GM19468 (cell line): ENCODE results near the gene CELF6.
"Not testable (repeated sequence)": the region's sequence is repeated elsewhere in the genome, so short reads cannot be mapped to it uniquely, and the experiment has no call there.

Experiments
- ATAC-seq: cut with Tn5 transposase; IDR thresholded peaks from one replicate; pipeline ENCODE4 v1.9.1; 2021; ENCODE audit warnings: mild to moderate bottlenecking, moderate library complexity, moderate number of reproducible peaks; ENCODE audit not compliant: unreplicated experiment; ENCODE audit errors: extremely low read depth

CELF6 gene

DNA sequence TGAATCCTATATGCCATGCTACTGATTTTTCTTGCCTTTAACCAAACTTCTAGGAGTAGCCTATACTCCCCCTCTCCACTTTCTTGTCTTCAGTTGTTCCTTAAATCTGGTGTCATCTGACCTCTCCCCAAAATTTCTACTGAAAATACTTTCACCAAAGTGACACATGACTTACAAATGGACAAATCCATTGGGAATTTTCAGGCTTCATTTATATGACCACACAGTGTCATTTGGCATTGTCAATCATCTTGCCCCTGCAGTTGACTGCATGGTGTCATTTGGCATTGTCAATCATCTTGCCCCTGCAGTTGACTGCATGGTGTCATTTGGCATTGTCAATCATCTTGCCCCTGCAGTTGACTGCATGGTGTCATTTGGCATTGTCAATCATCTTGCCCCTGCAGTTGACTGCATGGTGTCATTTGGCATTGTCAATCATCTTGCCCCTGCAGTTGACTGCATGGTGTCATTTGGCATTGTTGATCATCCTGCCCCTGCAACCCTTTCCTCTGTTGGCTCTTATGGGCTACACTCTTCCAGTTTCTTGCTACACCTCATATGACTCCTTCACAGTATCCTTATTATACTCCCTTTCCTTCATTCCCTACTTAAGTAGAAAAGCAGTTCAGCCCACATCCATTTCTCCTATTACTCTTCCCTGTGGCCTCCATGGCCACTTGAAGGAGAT, 44.2 kb downstream of the CELF6 start:
- ATAC-seq = not testable (repeated sequence)

DNA sequence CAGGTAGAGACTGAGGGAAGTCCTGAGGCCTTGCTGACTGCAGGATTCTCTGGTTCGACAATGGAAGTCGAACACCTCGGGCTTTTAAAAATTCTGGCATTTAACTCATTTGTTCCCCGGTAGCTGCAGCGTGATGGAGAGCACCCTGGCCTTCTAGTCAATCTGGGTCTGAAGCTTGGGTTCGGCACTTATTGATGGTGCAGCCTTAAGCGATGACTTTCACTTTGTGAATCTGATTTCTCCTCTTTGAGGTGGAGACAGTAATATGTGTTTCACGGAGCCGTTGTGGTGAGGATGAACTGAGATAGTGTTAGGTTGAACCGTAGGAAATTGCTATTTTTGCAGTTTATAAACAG, 47.0 kb downstream of the CELF6 start:
- no peak for ATAC-seq

- ATAC-seq = peak; percentile 88
Measured at GRCh38 chr15:72272213-72272996, 47.6 kb downstream of the CELF6 start, which contains the start of gene PARP6. Gene PARP6, minus strand, starts transcription at chr15:72272554. Its CDS starts 5,077 bp downstream, at chr15:72267477.

GRCh38 chr15:72271895-72272212, 48.1 kb downstream of the CELF6 start:
- no peak for ATAC-seq

- ATAC-seq = no peak
Measured at GRCh38 chr15:72271221-72271620, 48.7 kb downstream of the CELF6 start.

DNA sequence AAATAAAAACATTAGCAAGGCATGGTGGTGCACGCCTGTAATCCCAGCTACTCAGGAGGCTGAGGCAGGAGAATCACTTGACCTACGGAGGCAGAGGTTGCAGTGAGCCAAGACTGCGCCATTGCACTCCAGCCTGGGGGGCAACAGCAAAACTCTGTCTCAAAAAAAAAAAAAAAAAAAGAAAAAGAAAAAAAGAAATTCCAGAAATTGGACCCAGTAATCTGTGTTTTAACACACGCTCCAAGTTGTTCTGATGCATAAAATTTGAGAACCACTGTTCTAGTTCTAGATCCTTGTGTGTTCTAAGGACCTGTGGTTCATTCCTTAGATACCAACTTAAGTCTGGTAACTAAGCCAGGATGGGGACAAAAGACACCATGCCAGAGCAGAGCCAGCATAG, 50.2 kb downstream of the CELF6 start:
- no peak for ATAC-seq

DNA sequence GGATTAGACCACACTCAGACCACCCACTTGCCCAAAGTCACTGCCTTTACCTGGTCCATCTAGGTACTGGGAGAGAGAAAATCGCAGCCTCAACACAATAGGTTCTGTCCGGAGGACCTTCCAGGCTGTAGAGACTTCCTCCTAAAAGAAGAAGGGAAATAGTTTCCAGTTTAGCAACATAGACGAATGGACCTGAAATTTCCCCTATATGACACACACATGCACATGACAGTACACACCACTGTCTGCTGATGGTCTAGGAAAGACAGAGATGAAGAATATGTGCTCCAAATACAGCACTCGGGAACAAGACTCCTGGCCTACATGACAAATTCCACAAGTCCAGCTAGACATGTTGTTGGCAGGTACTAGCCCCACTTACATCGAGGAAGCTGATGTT, 54.9 kb downstream of the CELF6 start:
- no peak for ATAC-seq

- no peak for ATAC-seq
Measured at GRCh38 chr15:72252663-72253299, 67.2 kb downstream of the CELF6 start.

GRCh38 chr15:72249142-72249810, 70.7 kb downstream of the CELF6 start:
- no peak for ATAC-seq

DNA sequence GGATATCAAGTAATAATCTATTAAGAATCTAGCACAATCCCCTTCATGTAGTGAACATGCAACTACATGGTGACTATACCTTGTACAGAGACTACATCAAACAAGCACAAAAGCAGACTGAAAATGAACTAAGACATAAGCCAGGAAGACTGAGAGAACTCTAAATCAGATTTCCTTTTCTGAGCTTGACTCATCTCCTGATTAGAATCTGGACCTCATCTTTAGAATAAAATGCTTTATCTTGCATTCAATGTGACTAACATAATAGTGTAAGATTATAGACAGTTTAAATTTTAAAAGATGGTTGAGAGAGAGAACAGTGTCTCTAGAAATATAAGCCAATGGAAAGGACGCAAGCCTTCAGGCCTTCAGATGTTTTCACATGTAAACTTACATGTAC, 71.4 kb downstream of the CELF6 start:
- no peak for ATAC-seq

- ATAC-seq = no peak
Measured at GRCh38 chr15:72242775-72243370, 77.1 kb downstream of the CELF6 start.

- ATAC-seq = no peak
Measured at GRCh38 chr15:72239652-72240051, 80.3 kb downstream of the CELF6 start.

DNA sequence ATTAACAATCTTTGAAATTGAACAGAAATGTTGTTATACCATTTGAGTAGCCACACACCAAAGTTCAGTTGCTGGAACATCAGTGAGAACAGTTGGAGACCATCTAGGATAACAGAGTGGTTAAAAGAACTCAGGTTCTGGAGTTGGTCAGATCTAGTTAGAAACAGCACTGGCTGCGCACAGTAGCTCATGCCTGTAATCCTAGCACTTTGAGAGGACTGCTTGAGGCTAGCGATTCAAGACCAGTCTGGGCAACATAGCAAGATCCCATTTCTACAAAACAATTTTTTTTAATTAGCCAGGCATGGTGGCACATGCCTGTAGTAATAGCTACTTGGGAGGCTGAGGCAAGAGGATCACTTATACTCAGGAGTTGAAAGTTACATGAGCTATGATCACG, 81.4 kb downstream of the CELF6 start:
- ATAC-seq = no peak

- ATAC-seq = no peak
Measured at GRCh38 chr15:72237853-72238224, 82.1 kb downstream of the CELF6 start.

GRCh38 chr15:72237029-72237852, 82.7 kb downstream of the CELF6 start:
- no peak for ATAC-seq

DNA sequence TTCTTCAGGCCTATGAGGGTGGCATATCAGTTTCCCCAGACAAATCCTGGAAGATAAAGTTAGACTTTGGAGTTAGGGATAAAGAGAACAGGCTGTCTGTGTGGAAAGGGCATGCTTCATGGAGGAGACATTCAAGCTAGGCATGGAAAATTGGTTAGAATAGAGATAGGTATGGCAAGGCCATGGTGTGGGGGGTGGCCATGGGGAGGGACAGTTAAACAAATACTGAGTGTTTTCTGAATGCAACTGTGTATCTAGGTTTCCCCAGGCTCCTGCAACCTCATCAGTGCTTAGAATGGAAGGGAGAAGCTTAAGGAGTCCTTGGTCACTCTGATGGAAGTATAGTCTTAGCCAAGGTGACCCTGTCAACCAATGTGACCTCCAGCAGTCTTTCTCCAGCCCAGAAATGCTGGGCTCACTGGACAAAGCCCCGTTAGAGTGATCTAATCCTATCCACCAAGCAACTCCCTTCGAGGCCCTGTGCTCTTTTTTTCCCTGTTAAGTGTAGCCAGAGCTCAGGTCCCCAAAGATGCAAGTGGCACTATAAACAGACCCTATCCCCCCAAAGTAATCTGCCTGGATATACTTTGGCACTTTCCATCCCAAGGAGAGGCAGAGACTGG, 83.5 kb downstream of the CELF6 start:
- ATAC-seq = no peak

- no peak for ATAC-seq
Measured at GRCh38 chr15:72235298-72235697, 84.7 kb downstream of the CELF6 start.
